ENCODE data around the gene FPR2. TPM values are rescaled to one million over a fixed set of nuclear protein-coding genes. Genes with fewer than 3 reads are reported as not detected.

FPR2 gene
- total RNA-seq, 2 donors from 2014 or later: 0.47 to 1.1 TPM

DNA sequence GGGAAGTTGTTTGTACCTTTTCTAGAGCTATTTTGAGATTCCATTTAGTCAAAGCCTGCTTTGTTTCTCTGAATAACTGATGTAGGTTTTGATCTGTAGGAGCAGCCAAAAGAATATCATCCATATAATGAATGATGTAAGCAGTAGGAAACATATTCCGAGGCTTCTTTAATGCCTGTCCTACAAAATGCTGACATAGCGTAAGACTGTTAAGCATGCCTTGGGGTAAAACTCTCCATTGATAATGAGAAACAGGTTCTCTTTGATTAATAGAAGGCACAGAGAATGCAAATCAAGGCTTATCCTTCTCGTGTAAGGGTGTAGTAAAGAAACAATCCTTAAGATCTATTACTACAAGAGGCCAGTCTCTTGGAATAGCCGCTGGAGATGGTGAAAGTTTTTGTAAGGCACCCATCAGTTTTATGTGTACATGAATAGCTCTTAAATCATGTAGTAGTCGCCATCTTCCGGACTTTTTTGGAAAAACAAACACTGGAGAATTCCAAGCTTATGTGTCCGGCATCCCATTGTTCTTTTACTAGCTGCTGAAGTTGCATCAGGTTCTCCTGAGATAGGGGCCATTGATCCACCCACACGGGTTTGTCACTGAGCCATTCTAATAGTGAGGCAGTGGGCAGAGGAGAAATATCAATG, 47.5 kb downstream of the FPR2 start:
- Histone ChIP-seq H3K27ac (no peak overlapping the region), H3K27me3 (no peaks in the 10 kb centered on the region), H3K36me3 (no peaks in the 10 kb centered on the region), H3K4me1 (no peaks in the 10 kb centered on the region), H3K9ac (ENCODE audit: low read depth in 2 of 2, low read length in 2 of 2) (no peak overlapping the region), H3K4me3 (no peak overlapping the region), H3K9me3 (no peaks in the 10 kb centered on the region)
- TF ChIP-seq, protein P1, sequence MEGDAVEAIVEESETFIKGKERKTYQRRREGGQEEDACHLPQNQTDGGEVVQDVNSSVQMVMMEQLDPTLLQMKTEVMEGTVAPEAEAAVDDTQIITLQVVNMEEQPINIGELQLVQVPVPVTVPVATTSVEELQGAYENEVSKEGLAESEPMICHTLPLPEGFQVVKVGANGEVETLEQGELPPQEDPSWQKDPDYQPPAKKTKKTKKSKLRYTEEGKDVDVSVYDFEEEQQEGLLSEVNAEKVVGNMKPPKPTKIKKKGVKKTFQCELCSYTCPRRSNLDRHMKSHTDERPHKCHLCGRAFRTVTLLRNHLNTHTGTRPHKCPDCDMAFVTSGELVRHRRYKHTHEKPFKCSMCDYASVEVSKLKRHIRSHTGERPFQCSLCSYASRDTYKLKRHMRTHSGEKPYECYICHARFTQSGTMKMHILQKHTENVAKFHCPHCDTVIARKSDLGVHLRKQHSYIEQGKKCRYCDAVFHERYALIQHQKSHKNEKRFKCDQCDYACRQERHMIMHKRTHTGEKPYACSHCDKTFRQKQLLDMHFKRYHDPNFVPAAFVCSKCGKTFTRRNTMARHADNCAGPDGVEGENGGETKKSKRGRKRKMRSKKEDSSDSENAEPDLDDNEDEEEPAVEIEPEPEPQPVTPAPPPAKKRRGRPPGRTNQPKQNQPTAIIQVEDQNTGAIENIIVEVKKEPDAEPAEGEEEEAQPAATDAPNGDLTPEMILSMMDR (IDR thresholded peaks at IDR 0.05): no peak
- DNase-seq: no peak
- intact Hi-C loops (cut with DNase I): no loop called here

DNA sequence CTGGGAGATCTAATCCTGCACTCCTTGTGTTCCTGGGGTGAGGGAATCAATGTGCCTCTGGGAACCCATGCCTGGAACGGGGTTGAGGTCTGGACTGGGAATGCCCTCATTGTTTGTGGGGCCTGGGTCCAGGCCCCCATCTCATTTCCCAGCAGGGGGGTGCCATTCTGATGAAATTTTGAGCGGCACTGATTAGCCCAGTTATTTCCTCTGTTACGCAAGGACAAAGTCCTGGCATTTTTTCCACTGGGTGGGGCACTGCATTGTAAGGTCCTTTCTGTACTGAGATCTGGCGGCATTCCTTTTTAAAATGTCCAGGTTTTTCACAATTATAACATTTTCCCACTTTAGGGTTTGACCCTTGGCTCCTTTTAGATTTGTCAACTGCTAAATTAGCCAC, 48.8 kb downstream of the FPR2 start:
- Histone ChIP-seq H3K9ac (ENCODE audit: low read depth in 2 of 2, low read length in 2 of 2) (peak overlapping the region in 1 of 2 donors; percentile 26), H3K9me3 (no peaks in the 10 kb centered on the region), H3K27me3 (no peaks in the 10 kb centered on the region), H3K27ac (no peak overlapping the region), H3K4me1 (no peaks in the 10 kb centered on the region), H3K36me3 (no peaks in the 10 kb centered on the region), H3K4me3 (no peak overlapping the region)
- intact Hi-C loops (cut with DNase I): no loop called here
- no peak for DNase-seq
- TF ChIP-seq, protein P1 (IDR thresholded peaks at IDR 0.05): no peak

DNA sequence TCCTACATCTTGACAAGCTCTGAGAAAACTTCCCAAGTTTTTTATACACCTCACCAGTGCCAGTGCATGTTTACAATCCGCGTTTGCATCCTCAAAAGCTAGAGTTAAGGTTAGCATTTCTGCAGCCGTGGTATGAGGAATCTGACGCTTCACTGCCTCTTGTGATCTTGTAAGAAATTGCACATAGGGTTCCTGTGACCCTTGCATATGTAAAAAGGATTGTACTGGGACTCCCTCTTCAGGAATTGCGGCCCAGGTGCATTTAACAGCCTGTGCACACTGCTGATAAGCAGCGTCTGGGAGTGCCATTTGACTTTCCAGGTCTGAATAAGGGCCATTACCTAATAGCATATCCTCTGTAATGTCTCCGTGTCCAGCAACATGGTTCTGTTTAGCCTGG, 49.2 kb downstream of the FPR2 start:
- Histone ChIP-seq H3K36me3 (no peaks in the 10 kb centered on the region), H3K9ac (ENCODE audit: low read depth in 2 of 2, low read length in 2 of 2) (no peak overlapping the region), H3K27me3 (no peaks in the 10 kb centered on the region), H3K4me3 (no peak overlapping the region), H3K9me3 (no peaks in the 10 kb centered on the region), H3K27ac (no peak overlapping the region), H3K4me1 (no peaks in the 10 kb centered on the region)
- DNase-seq: no peak
- TF ChIP-seq, protein P1 (IDR thresholded peaks at IDR 0.05): no peak
- intact Hi-C loops (cut with DNase I): no loop called here

GRCh38 chr19:51811344-51811743, 50.4 kb downstream of the FPR2 start:
- H3K36me3 ChIP-seq: no peaks in the 10 kb centered on the region
- DNase-seq: no peak
- peak overlapping the region; percentile 36 for H3K27ac ChIP-seq
- no peak overlapping the region for H3K9ac ChIP-seq (ENCODE audit: low read depth in 2 of 2, low read length in 2 of 2)
- H3K4me1 ChIP-seq: no peaks in the 10 kb centered on the region
- no peaks in the 10 kb centered on the region for H3K9me3 ChIP-seq
- no peaks in the 10 kb centered on the region for H3K27me3 ChIP-seq
- intact Hi-C loops (cut with DNase I): no loop called here
- TF ChIP-seq, protein P1 (IDR thresholded peaks at IDR 0.05): no peak
- H3K4me3 ChIP-seq: no peak overlapping the region

DNA sequence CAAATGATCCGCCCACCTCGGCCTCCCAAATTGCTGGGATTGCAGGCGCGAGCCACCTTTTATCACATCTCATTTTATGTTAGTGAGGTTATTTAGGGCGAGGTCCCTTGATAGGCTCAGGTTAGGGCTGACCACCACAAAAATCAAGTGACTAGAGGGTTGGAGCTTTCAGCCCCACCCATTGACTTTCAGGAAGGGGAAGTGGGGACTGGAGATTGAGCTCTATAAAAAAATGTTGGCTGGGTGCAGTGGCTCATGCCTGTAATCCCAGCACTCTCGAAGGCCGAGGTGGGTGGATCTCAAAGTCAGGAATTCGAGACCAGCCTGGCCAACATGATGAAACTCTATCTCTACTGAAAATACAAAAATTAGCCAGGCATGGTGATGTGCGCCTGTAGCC, 54.1 kb downstream of the FPR2 start:
- Histone ChIP-seq H3K4me1 (no peaks in the 10 kb centered on the region), H3K4me3 (no peak overlapping the region), H3K27me3 (no peaks in the 10 kb centered on the region), H3K27ac (no peak overlapping the region), H3K9ac (ENCODE audit: low read depth in 2 of 2, low read length in 2 of 2) (no peak overlapping the region), H3K36me3 (no peaks in the 10 kb centered on the region), H3K9me3 (no peaks in the 10 kb centered on the region)
- TF ChIP-seq, protein P1 (IDR thresholded peaks at IDR 0.05): no peak
- DNase-seq: no peak
- intact Hi-C loops (cut with DNase I): no loop called here
